SK-N-SH treated with all-trans-retinoic acid at 6 μM for 48 hours (cell line): ENCODE data around the gene AP3D1.

Experiments used
- ATAC-seq: fragments of 200-7000 bp; cut with Tn5 transposase; 3 replicates; pipeline ENCODE4 v1.9.1; 2020; ENCODE audit warnings: mild to moderate bottlenecking, moderate library complexity
- ARNTL ChIP-seq: fragments of 450-650 bp; formaldehyde crosslinking; IDR thresholded peaks from 2 replicates; pipeline ENCODE4 v1.5.0; 2020; ENCODE audit warnings: low read depth, mild to moderate bottlenecking, moderate library complexity, borderline replicate concordance
- BACH2 ChIP-seq: fragments of 250-450 bp; sonication (Bioruptor Pico); IDR thresholded peaks from 2 replicates; pipeline ENCODE4 v1.9.0; 2021; ENCODE audit warnings: mild to moderate bottlenecking, borderline replicate concordance
- CREB5 ChIP-seq: fragments of 250-450 bp; sonication (Bioruptor Pico); IDR thresholded peaks from 2 replicates; pipeline ENCODE4 v1.5.1; 2020; ENCODE audit warnings: low read depth, mild to moderate bottlenecking, moderate library complexity
- CSDC2 ChIP-seq: fragments of 250-450 bp; sonication (Bioruptor Pico); IDR thresholded peaks from 2 replicates; pipeline ENCODE4 v1.5.0; 2020; ENCODE audit warnings: mild to moderate bottlenecking, moderate library complexity
- ESRRG ChIP-seq: fragments of 250-450 bp; sonication (Bioruptor Pico); IDR thresholded peaks from 2 replicates; pipeline ENCODE4 v1.6.1; 2021; ENCODE audit warnings: mild to moderate bottlenecking
- GLIS3 ChIP-seq: fragments of 250-450 bp; sonication (Bioruptor Pico); IDR thresholded peaks from 2 replicates; pipeline ENCODE4 v1.5.0; 2020; ENCODE audit warnings: mild to moderate bottlenecking, moderate library complexity
- ISL1 ChIP-seq: fragments of 250-450 bp; sonication (Bioruptor Pico); IDR thresholded peaks from 2 replicates; pipeline ENCODE4 v2.1.2; 2022; ENCODE audit warnings: mild to moderate bottlenecking, moderate library complexity
- POU6F1 ChIP-seq: fragments of 250-450 bp; sonication (Bioruptor Pico); IDR thresholded peaks from 2 replicates; pipeline ENCODE4 v1.8.0; 2021; ENCODE audit warnings: low read depth, mild to moderate bottlenecking, moderate library complexity, borderline replicate concordance
- PPARA ChIP-seq: fragments of 250-450 bp; sonication (Bioruptor Pico); IDR thresholded peaks from 2 replicates; pipeline ENCODE4 v1.5.0; 2020; ENCODE audit warnings: mild to moderate bottlenecking, borderline replicate concordance
- SNAI2 ChIP-seq: fragments of 250-450 bp; sonication (Bioruptor Pico); IDR thresholded peaks from 2 replicates; pipeline ENCODE4 v1.5.0; 2020; ENCODE audit warnings: mild to moderate bottlenecking, moderate library complexity
- TCF4 ChIP-seq: fragments of 250-450 bp; sonication (Bioruptor Pico); IDR thresholded peaks from 2 replicates; pipeline ENCODE4 v1.8.0; 2021; ENCODE audit warnings: mild to moderate bottlenecking, moderate library complexity, borderline replicate concordance
- TOX ChIP-seq: fragments of 250-450 bp; sonication (Bioruptor Pico); IDR thresholded peaks from 2 replicates; pipeline ENCODE4 v1.8.0; 2021; ENCODE audit warnings: mild to moderate bottlenecking, moderate library complexity, borderline replicate concordance
- TSHZ2 ChIP-seq: fragments of 250-450 bp; sonication (Bioruptor Pico); IDR thresholded peaks from 2 replicates; pipeline ENCODE4 v1.5.0; 2020; ENCODE audit warnings: mild to moderate bottlenecking, moderate library complexity
- ZC3H10 ChIP-seq: fragments of 250-450 bp; sonication (Bioruptor Pico); IDR thresholded peaks from 2 replicates; pipeline ENCODE4 v1.5.1; 2021; ENCODE audit warnings: mild to moderate bottlenecking, moderate library complexity
- ZFP3 ChIP-seq: fragments of 250-450 bp; sonication (Bioruptor Pico); IDR thresholded peaks from 2 replicates; pipeline ENCODE4 v1.5.0; 2020; ENCODE audit warnings: mild to moderate bottlenecking, moderate library complexity
- ZFP30 ChIP-seq: fragments of 450-650 bp; formaldehyde crosslinking; IDR thresholded peaks from 2 replicates; pipeline ENCODE4 v1.5.0; 2022; ENCODE audit warnings: mild to moderate bottlenecking, moderate library complexity
- ZNF565 ChIP-seq: fragments of 450-650 bp; formaldehyde crosslinking; conservative IDR thresholded peaks from 2 replicates; pipeline ENCODE4 v1.5.0; 2020; ENCODE audit warnings: low read depth, mild to moderate bottlenecking, moderate library complexity
- ZNF70 ChIP-seq: fragments of 450-650 bp; formaldehyde crosslinking; IDR thresholded peaks from 2 replicates; pipeline ENCODE4 v1.5.0; 2020; ENCODE audit warnings: mild to moderate bottlenecking, moderate library complexity
- ZNF8 ChIP-seq: fragments of 450-650 bp; formaldehyde crosslinking; IDR thresholded peaks from 2 replicates; pipeline ENCODE4 v1.5.0; 2020; ENCODE audit warnings: mild to moderate bottlenecking, moderate library complexity

The AP3D1 gene

GRCh38 chr19:2199215-2199614 is 47.8 kb upstream of the AP3D1 start:
- TF ChIP-seq ARNTL (CRISPR knock-in tag) (no peak), ZNF565 (CRISPR knock-in tag) (no peak), SNAI2 (CRISPR knock-in tag) (no peak), POU6F1 (CRISPR knock-in tag) (no peak), ZC3H10 (no peak), GLIS3 (no peak), BACH2 (no peak)
- TF ChIP-seq, all 23 proteins: peak for 0
- peak; percentile 28; the same call in 2 of the 3 replicates for ATAC-seq

- no peak for ATAC-seq
- TF ChIP-seq ARNTL (CRISPR knock-in tag), result no peak
- no peak for TF ChIP-seq ZFP30 (CRISPR knock-in tag)
- TF ChIP-seq PPARA, result no peak
- TF ChIP-seq ZFP3, result no peak
- no peak for TF ChIP-seq CREB5
- no peak for TF ChIP-seq SNAI2 (CRISPR knock-in tag)
- TF ChIP-seq ISL1, result no peak
- TF ChIP-seq TSHZ2 (CRISPR knock-in tag), result no peak
- TF ChIP-seq ESRRG (CRISPR knock-in tag), result no peak
- TF ChIP-seq ZNF565 (CRISPR knock-in tag), result no peak
- no peak for TF ChIP-seq TOX (CRISPR knock-in tag)
- no peak for TF ChIP-seq ZNF70 (CRISPR knock-in tag)
- no peak for TF ChIP-seq ZC3H10
- TF ChIP-seq CSDC2, result no peak
Measured at GRCh38 chr19:2198317-2198716, 47.0 kb upstream of the AP3D1 start.

- TF ChIP-seq ARNTL (CRISPR knock-in tag) (no peak), ESRRG (CRISPR knock-in tag) (no peak), GLIS3 (no peak), PPARA (no peak)
- TF ChIP-seq, all 23 proteins: peak for 0
- ATAC-seq, result no peak
Measured at GRCh38 chr19:2197270-2197669, 45.9 kb upstream of the AP3D1 start.

GRCh38 chr19:2195914-2196313 is 44.5 kb upstream of the AP3D1 start:
- no peak for ATAC-seq
- TF ChIP-seq TCF4 (CRISPR knock-in tag), result no peak
- no peak for TF ChIP-seq ESRRG (CRISPR knock-in tag)
- no peak for TF ChIP-seq POU6F1 (CRISPR knock-in tag)
- no peak for TF ChIP-seq TOX (CRISPR knock-in tag)
- no peak for TF ChIP-seq CREB5
- no peak for TF ChIP-seq ZFP30 (CRISPR knock-in tag)
- no peak for TF ChIP-seq ZNF565 (CRISPR knock-in tag)
- no peak for TF ChIP-seq ZNF8 (CRISPR knock-in tag)
- TF ChIP-seq ZFP3, result no peak
- TF ChIP-seq GLIS3, result no peak
- TF ChIP-seq, all 23 proteins: peak for 0
